Stimulated activated naive B cell treated with anti-CD40 and anti-IgM and Interleukin-4, amounts not matched to agents 10 μg/mL and 1 μg/mL and 100 μg/mL, for 72 hours (primary cell): ENCODE measurements around the gene LPIN2.
A peak's percentile ranks its signal among the peaks of the same experiment; 100 is the strongest.

ENCODE experiments used
- ATAC-seq, 2 donors: fragments of 150-1000 bp; cut with Tn5 transposase; replicated peaks; 2 replicates each; pipeline ENCODE4 v1.10.0; 2021; ENCODE audit warnings: moderate library complexity in 1 of 2
- DNase-seq: peaks from one replicate; pipeline ENCODE4 v3.0.0; 2021
- H3K27ac Mint-ChIP-seq: one replicate; pipeline ENCODE4 v1.8.0; 2022; ENCODE audit warnings: mild to moderate bottlenecking, mixed read lengths
- H3K27me3 Mint-ChIP-seq, 2 donors: one replicate each; pipeline ENCODE4 v1.8.0; 2022; ENCODE audit warnings: mixed read lengths in 2 of 2
- H3K36me3 Mint-ChIP-seq, 2 donors: one replicate each; pipeline ENCODE4 v1.8.0; 2022; ENCODE audit warnings: mixed read lengths in 2 of 2, mild to moderate bottlenecking in 1 of 2
- H3K4me1 Mint-ChIP-seq, 2 donors: one replicate each; pipeline ENCODE4 v1.8.0; 2022; ENCODE audit warnings: mixed read lengths in 2 of 2, mild to moderate bottlenecking in 1 of 2
- H3K4me3 Mint-ChIP-seq, 2 donors: one replicate each; pipeline ENCODE4 v1.8.0; 2022; ENCODE audit warnings: mild to moderate bottlenecking in 2 of 2, mixed read lengths in 2 of 2, moderate library complexity in 1 of 2
- H3K9me3 Mint-ChIP-seq, 2 donors: one replicate each; pipeline ENCODE4 v1.8.0; 2022; ENCODE audit warnings: mixed read lengths in 2 of 2, mild to moderate bottlenecking in 1 of 2

LPIN2 gene

GRCh38 chr18:2978208-2978607 lies 34.7 kb downstream of the LPIN2 start:
- Mint-ChIP-seq H3K4me1 (peaks cover 45 to 89% of the 10 kb centered on the region in 2 donors), H3K9me3 (no peaks in the 10 kb centered on the region), H3K27me3 (no peaks in the 10 kb centered on the region), H3K36me3 (peaks cover 0 to 3% of the 10 kb centered on the region in 2 donors), H3K27ac (peak overlapping the region; percentile 88), H3K4me3 (peak overlapping the region; percentile 61 to 71)
- DNase-seq: no peak
- peak; percentile 24 to 37 for ATAC-seq

DNA sequence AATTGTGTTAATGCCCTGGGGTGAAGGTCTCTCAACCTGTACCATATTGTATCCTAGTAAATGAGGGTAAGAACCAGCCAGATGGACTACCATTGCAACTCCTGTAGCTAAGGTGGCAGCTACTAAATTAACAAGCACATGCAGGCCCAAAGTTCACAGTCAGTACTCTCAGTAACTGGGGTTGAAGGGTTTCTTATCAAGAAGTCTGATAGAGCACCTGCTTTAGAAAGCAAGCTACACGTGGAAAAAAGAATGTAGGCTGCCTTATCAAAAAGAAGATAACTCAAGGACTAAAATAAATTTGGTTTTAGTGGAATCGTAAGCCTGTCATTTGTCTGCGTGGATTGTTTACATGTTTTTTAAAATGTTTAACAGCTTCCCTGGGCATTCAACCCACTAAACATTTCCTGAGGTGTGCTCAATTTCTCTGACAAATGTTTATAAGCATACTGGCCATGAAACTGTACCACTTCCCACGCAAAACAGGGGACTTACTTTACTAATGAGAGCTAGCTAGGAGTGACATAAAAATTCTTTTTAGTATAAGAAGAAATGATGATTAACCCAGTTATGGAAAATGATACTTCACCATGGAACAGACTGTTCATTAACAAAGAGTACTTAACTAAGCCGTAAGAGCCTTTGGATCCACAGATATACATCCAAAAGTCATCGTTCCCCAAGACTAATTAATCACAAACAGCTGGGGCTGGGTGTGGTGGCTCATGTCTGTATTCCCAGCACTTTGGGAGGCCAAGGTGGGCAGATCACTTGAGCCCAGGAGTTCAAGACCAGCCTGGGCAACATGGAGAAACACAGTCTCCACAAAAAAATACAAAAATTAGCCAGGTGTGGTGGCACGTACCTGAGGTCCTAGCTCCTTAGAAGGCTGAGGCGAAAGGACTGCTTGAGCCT lies 36.5 kb downstream of the LPIN2 start:
- H3K4me3 Mint-ChIP-seq: no peak overlapping the region
- ATAC-seq (no peak), DNase-seq (no peak)
- peaks cover 0 to 3% of the 10 kb centered on the region in 2 donors for H3K36me3 Mint-ChIP-seq
- no peaks in the 10 kb centered on the region for H3K27me3 Mint-ChIP-seq
- H3K4me1 Mint-ChIP-seq: peaks cover 45 to 89% of the 10 kb centered on the region in 2 donors
- no peaks in the 10 kb centered on the region for H3K9me3 Mint-ChIP-seq
- peak overlapping the region; percentile 81 for H3K27ac Mint-ChIP-seq

- peak overlapping the region; percentile 51 for H3K27ac Mint-ChIP-seq
- no peak for DNase-seq
- no peak for ATAC-seq
- no peaks in the 10 kb centered on the region for H3K9me3 Mint-ChIP-seq
- H3K36me3 Mint-ChIP-seq: peaks cover 0 to 3% of the 10 kb centered on the region in 2 donors
- no peaks in the 10 kb centered on the region for H3K27me3 Mint-ChIP-seq
- H3K4me1 Mint-ChIP-seq: peaks cover 49 to 91% of the 10 kb centered on the region in 2 donors
- no peak overlapping the region for H3K4me3 Mint-ChIP-seq
Measured at GRCh38 chr18:2974731-2975130, 38.2 kb downstream of the LPIN2 start.

GRCh38 chr18:2971741-2972552 lies 41.0 kb downstream of the LPIN2 start:
- Mint-ChIP-seq H3K4me3 (peak overlapping the region; percentile 78 to 81), H3K27ac (peak overlapping the region; percentile 96), H3K4me1 (peaks cover 54 to 84% of the 10 kb centered on the region in 2 donors), H3K36me3 (peaks cover 0 to 3% of the 10 kb centered on the region in 2 donors), H3K9me3 (no peaks in the 10 kb centered on the region), H3K27me3 (no peaks in the 10 kb centered on the region)
- ATAC-seq (peak; percentile 87 to 93), DNase-seq (peak; percentile 77)

DNA sequence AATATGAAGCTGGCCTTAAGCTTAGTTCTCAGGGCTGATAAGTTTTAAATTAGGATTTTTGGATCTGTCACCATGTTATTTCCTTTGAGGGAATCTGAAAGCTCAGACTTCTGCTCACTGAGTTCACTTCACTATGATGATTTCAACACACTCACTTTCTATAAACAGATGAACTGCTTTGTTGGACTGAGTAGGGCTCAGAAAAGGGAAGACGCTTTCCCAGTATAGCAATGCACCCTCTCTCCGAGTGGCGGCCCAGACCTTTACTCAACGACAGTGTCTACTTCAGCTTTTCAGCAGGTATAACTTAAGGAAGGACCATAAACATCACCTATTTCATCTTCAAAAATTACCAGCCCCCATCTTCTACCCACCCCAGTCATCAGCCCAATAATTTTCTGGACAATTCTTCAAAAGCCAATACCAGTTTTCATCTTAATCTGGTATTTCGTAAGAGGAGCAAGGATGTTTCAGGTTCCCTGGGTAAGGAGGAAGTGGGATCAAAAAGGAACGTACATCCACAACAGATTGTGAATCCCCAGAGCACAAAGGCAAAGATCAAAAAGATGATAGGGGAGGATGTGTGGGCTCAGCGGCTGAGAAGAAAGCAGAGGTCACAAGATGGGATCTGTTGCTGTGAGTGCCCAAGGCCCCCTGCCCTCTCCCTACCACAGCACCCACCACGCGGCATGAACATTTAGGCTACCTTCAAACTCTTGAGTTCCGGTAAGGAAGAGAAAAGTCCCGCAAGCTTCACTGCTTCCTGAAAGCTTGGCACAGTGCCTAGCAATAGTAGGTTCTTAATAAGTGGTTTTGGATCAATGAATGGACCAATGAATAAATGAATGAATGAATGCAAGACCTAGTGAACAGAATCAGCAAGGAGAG lies 41.9 kb downstream of the LPIN2 start:
- H3K36me3 Mint-ChIP-seq: no peaks in the 10 kb centered on the region
- H3K4me3 Mint-ChIP-seq: peak overlapping the region; percentile 78 to 81

DNA sequence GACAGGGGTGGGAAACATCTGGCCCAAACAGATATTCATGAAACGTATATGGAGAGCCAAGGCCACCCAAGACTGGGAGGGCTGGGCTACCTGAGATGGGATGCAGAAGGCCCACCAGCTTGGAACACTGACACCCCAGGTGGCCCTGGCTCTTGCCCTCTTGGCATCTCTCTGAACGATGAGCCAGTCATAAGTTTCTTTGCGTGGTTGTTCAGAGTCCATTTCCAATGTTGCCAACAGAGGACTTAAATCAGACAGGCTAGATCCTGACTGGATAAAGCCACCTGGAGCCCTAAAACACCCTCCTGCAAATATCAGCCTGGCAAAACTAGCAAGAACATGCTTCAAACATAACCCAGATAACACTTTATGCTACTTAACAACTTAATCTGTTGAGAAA lies 42.6 kb downstream of the LPIN2 start:
- Mint-ChIP-seq H3K4me1 (peaks cover 51 to 70% of the 10 kb centered on the region in 2 donors), H3K27ac (peak overlapping the region; percentile 89), H3K4me3 (no peak overlapping the region), H3K36me3 (no peaks in the 10 kb centered on the region), H3K9me3 (no peaks in the 10 kb centered on the region), H3K27me3 (no peaks in the 10 kb centered on the region)
- ATAC-seq (no peak), DNase-seq (no peak)

More for the DNA sequence above, 41.9 kb downstream of the LPIN2 start:
- DNase-seq: no peak
- ATAC-seq: peak; percentile 68 to 71
- no peaks in the 10 kb centered on the region for H3K9me3 Mint-ChIP-seq
- no peaks in the 10 kb centered on the region for H3K27me3 Mint-ChIP-seq
- H3K4me1 Mint-ChIP-seq: peaks cover 53 to 74% of the 10 kb centered on the region in 2 donors
- peak overlapping the region; percentile 96 for H3K27ac Mint-ChIP-seq

- H3K4me3 Mint-ChIP-seq: peak overlapping the region in 1 of 2 donors; percentile 8
- peaks cover 1 to 2% of the 10 kb centered on the region in 2 donors for H3K36me3 Mint-ChIP-seq
- H3K9me3 Mint-ChIP-seq: peaks cover 0 to 1% of the 10 kb centered on the region in 2 donors
- no peak for DNase-seq
- H3K27ac Mint-ChIP-seq: peak overlapping the region; percentile 89
- no peak for ATAC-seq
- no peaks in the 10 kb centered on the region for H3K27me3 Mint-ChIP-seq
- peaks cover 53 to 72% of the 10 kb centered on the region in 2 donors for H3K4me1 Mint-ChIP-seq
Measured at GRCh38 chr18:2969695-2970094, 43.2 kb downstream of the LPIN2 start.

- peaks cover 56 to 70% of the 10 kb centered on the region in 2 donors for H3K4me1 Mint-ChIP-seq
- ATAC-seq (no peak), DNase-seq (no peak)
- no peaks in the 10 kb centered on the region for H3K27me3 Mint-ChIP-seq
- peaks cover 0 to 1% of the 10 kb centered on the region in 2 donors for H3K9me3 Mint-ChIP-seq
- H3K36me3 Mint-ChIP-seq: peaks cover 1 to 5% of the 10 kb centered on the region in 2 donors
- peak overlapping the region; percentile 12 to 32 for H3K4me3 Mint-ChIP-seq
- peak overlapping the region; percentile 89 for H3K27ac Mint-ChIP-seq
Measured at GRCh38 chr18:2968606-2969005, 44.3 kb downstream of the LPIN2 start.

GRCh38 chr18:2967820-2968219 lies 45.1 kb downstream of the LPIN2 start:
- DNase-seq (no peak), ATAC-seq (no peak)
- peaks cover 1 to 5% of the 10 kb centered on the region in 2 donors for H3K36me3 Mint-ChIP-seq
- no peaks in the 10 kb centered on the region for H3K27me3 Mint-ChIP-seq
- H3K27ac Mint-ChIP-seq: peak overlapping the region; percentile 89
- peaks cover 61 to 70% of the 10 kb centered on the region in 2 donors for H3K4me1 Mint-ChIP-seq
- peaks cover 0 to 1% of the 10 kb centered on the region in 2 donors for H3K9me3 Mint-ChIP-seq
- peak overlapping the region in 1 of 2 donors; percentile 5 for H3K4me3 Mint-ChIP-seq

GRCh38 chr18:2967357-2967756 lies 45.6 kb downstream of the LPIN2 start:
- ATAC-seq (no peak), DNase-seq (no peak)
- Mint-ChIP-seq H3K4me3 (peak overlapping the region in 1 of 2 donors; percentile 29), H3K4me1 (peaks cover 59 to 66% of the 10 kb centered on the region in 2 donors), H3K27me3 (no peaks in the 10 kb centered on the region), H3K9me3 (peaks cover 0 to 1% of the 10 kb centered on the region in 2 donors), H3K27ac (peak overlapping the region; percentile 42), H3K36me3 (peaks cover 1 to 5% of the 10 kb centered on the region in 2 donors)

- H3K36me3 Mint-ChIP-seq: peaks cover 1 to 5% of the 10 kb centered on the region in 2 donors
- H3K4me1 Mint-ChIP-seq: peaks cover 58 to 63% of the 10 kb centered on the region in 2 donors
- no peak for DNase-seq
- H3K27ac Mint-ChIP-seq: peak overlapping the region; percentile 20
- ATAC-seq: no peak
- H3K9me3 Mint-ChIP-seq: peaks cover 0 to 1% of the 10 kb centered on the region in 2 donors
- no peaks in the 10 kb centered on the region for H3K27me3 Mint-ChIP-seq
- H3K4me3 Mint-ChIP-seq: no peak overlapping the region
Measured at GRCh38 chr18:2966560-2966959, 46.4 kb downstream of the LPIN2 start.

- ATAC-seq (no peak), DNase-seq (no peak)
- Mint-ChIP-seq H3K36me3 (peaks cover 1 to 5% of the 10 kb centered on the region in 2 donors), H3K4me3 (no peak overlapping the region), H3K27me3 (no peaks in the 10 kb centered on the region), H3K4me1 (peaks cover 58 to 63% of the 10 kb centered on the region in 2 donors), H3K27ac (no peak overlapping the region), H3K9me3 (peaks cover 0 to 1% of the 10 kb centered on the region in 2 donors)
Measured at GRCh38 chr18:2965797-2966196, 47.1 kb downstream of the LPIN2 start.

- H3K9me3 Mint-ChIP-seq: peaks cover 0 to 1% of the 10 kb centered on the region in 2 donors
- DNase-seq (no peak), ATAC-seq (no peak)
- H3K4me3 Mint-ChIP-seq: no peak overlapping the region
- peak overlapping the region; percentile 62 for H3K27ac Mint-ChIP-seq
- peaks cover 55 to 60% of the 10 kb centered on the region in 2 donors for H3K4me1 Mint-ChIP-seq
- H3K36me3 Mint-ChIP-seq: peaks cover 3 to 5% of the 10 kb centered on the region in 2 donors
- no peaks in the 10 kb centered on the region for H3K27me3 Mint-ChIP-seq
Measured at GRCh38 chr18:2964361-2965010, 48.5 kb downstream of the LPIN2 start.
